CD4-positive, alpha-beta T cell treated with Interleukin-10 for 1 hour (primary cell): Measurements from ENCODE around the gene STIM1.
"Not testable (repeated sequence)": the region's sequence is repeated elsewhere in the genome, so short reads cannot be mapped to it uniquely, and the experiment has no call there.

Source experiments
- DNase-seq: peaks from one replicate; pipeline ENCODE4 v3.0.0-alpha.2; 2020

STIM1 gene

GRCh38 chr11:4084406-4085125 lies 229.1 kb downstream of the STIM1 start:
- no peak for DNase-seq

- no peak for DNase-seq
These were observed 230.1 kb downstream of the STIM1 start for GRCh38 chr11:4085575-4085974.

- DNase-seq, result no peak
These were observed 231.3 kb downstream of the STIM1 start for GRCh38 chr11:4086575-4087353.

- no peak for DNase-seq
These were observed 232.1 kb downstream of the STIM1 start for GRCh38 chr11:4087551-4087950.

DNA sequence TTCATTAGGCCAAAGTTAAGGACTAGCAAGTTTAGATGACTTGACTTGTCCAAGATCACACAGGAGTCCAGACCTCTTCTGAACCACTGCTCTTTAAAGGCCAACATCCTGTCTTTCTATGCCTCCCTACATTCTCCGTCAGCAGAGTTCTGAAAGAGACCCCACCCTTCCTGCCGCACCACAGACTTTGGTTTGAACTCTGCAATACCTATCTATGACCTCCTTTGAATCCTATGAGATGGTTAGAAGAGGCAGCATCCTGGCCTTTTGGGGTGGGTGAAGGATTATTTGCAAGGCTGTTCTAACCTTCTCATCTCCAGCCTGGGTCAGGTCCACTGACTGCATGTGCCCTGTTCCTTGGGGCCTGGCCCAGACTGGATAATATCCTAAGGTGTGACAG lies 234.8 kb downstream of the STIM1 start:
- DNase-seq, result peak; percentile 71

DNA sequence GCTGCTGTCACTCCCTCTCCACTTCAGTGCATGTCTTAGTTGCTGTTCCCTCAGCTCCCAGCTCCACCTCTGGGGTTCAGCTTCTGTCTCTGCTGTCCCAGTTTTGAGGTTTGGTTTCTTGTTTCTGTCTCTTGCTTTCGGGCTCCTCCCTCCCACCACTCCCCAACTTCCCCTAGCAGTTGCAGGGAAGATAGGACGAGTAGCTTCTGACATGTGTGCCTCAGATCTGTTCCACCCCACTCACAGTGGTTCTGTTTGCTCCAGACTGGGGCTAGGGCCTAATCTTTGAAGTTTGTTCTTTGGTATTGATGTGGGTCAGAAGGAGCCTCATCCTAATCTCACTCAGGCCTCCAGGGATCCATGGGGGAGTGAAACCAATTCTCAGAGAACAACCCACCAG lies 236.6 kb downstream of the STIM1 start:
- peak; percentile 49 for DNase-seq

GRCh38 chr11:4093519-4094347 lies 238.3 kb downstream of the STIM1 start:
- no peak for DNase-seq

- peak; percentile 95 for DNase-seq
These were observed 239.2 kb downstream of the STIM1 start, which contains the start of gene RRM1 for GRCh38 chr11:4094348-4095291. Gene RRM1, plus strand, starts transcription at chr11:4094799. Its CDS starts 214 bp downstream, at chr11:4095013.

GRCh38 chr11:4095509-4096230 lies 240.2 kb downstream of the STIM1 start:
- DNase-seq, result peak; percentile 26

- DNase-seq, result no peak
These were observed 242.7 kb downstream of the STIM1 start for GRCh38 chr11:4098026-4098621.

GRCh38 chr11:4102711-4103110 lies 247.2 kb downstream of the STIM1 start:
- no peak for DNase-seq

DNA sequence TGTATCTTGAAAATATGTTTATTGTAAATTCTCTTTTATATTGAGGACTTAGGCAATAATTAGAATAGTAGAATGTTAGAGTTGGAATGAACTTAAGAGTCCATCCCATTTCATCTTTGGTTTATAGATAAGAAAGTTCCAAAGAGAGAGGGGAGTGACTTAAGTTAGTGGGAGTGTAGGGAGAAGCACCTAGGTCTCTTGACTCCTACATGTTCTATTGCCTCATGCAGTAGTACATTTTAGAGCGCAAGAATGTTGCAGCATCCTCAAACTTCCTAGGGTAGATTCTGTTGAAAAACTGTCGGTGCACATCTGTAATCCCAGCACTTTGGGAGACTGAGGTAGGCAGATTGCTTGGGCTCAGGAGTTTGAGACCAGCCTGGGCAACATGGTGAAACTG lies 247.8 kb downstream of the STIM1 start:
- DNase-seq, result no peak

DNA sequence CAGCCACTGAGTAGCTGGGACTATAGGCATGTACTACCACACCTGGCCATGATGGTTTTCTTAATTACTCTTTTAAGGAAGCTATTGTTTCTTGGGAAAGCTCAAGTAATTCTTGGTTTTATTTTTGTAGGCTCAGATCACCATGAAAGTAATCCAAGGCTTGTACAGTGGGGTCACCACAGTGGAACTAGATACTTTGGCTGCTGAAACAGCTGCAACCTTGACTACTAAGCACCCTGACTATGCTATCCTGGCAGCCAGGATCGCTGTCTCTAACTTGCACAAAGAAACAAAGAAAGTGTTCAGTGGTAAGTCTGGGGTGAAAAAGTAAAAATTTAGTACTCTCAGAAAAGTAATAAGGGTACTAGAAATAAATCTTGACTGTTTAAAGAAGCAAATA lies 250.5 kb downstream of the STIM1 start:
- DNase-seq, result no peak

DNA sequence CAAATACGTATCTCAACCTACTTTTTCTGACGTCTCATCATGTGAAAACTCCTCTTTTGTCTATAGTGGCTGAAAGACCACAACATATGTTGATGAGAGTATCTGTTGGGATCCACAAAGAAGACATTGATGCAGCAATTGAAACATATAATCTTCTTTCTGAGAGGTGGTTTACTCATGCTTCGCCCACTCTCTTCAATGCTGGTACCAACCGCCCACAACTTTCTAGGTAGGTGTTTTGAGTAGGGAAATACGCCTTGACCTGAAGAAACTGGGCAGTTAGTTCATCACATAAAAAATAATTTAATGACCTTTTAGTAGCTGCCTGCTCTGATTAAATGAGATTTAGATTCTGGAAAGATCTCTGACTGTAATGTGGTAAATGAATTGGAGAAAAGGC lies 256.4 kb downstream of the STIM1 start:
- DNase-seq, result no peak

- DNase-seq, result no peak
These were observed 259.7 kb downstream of the STIM1 start for GRCh38 chr11:4115128-4115527.

DNA sequence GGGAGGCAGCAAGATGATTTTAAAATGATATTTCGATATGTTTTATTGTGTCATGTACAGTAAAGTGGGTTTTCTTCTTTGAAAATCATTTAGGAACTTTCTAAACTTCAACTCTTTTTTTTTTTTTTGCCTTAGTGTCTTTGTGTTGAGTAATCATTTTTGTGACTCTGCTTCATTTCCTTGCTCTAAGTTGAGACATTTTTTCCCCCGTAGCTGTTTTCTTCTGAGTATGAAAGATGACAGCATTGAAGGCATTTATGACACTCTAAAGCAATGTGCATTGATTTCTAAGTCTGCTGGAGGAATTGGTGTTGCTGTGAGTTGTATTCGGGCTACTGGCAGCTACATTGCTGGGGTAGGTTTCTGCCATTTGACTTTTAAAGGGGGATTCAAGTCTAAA lies 262.6 kb downstream of the STIM1 start:
- DNase-seq, result no peak

DNA sequence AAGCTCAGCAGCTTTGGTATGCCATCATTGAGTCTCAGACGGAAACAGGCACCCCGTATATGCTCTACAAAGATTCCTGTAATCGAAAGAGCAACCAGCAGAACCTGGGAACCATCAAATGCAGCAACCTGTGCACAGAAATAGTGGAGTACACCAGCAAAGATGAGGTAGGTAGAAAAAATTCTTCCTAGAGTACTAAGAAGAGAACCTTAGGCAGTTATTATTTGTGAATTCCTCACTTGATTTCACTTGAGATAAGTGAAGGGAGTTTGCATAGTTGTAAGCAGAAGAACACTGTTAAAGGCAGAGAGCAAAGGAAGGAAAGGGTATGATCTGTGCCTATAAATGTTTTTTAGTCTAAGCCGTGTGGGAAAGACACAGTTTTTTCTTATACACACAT lies 267.8 kb downstream of the STIM1 start:
- no peak for DNase-seq

- no peak for DNase-seq
These were observed 269.7 kb downstream of the STIM1 start for GRCh38 chr11:4125141-4125540.

GRCh38 chr11:4127357-4127756 lies 271.9 kb downstream of the STIM1 start:
- DNase-seq, result no peak

DNA sequence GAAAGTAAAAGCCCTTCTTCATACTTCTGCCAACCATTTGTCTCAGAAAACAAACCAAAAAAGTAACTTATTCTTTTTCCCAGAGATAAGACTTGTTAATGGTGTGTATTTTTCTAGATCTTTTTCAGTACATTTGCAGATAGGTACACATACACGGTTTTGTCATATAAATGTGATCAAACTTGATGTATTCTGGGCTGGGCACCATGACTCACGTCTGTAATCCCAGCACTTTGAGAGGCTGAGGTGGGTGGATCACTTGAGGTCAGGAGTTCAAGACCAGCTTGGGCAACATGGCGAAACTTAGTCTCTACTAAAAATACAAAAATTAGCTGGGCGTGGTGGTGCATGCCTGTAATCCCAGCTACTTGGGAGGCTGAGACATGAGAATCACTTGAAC lies 274.8 kb downstream of the STIM1 start:
- not testable (repeated sequence) for DNase-seq

GRCh38 chr11:4134806-4135205 lies 279.3 kb downstream of the STIM1 start:
- no peak for DNase-seq
